PC-9 (cell line): ENCODE results near the gene H19.

Source experiments
- CTCF ChIP-seq: fragments of 200-600 bp; sonication (generic); conservative IDR thresholded peaks from 2 replicates; pipeline ENCODE4 v1.6.1; 2017; ENCODE audit warnings: mixed run types, antibody characterized with exemption, mild to moderate bottlenecking, moderate library complexity
- EZH2 ChIP-seq: fragments of 200-600 bp; sonication (generic); IDR thresholded peaks from 2 replicates; pipeline ENCODE4 v1.8.0; 2017; ENCODE audit warnings: antibody characterized with exemption, low read depth

- TF ChIP-seq CTCF (no peak), EZH2 (no peak)
Observed at GRCh38 chr11:2039198-2039759, 41.6 kb upstream of the H19 start.
